ENCODE measurements around the gene TBC1D1.

GRCh38 chr4:38009421-38009820 is 118.5 kb downstream of the TBC1D1 start:
- TF ChIP-seq POLR2AphosphoS5 (IDR thresholded peaks at IDR 0.05; ENCODE audit: low read depth, low read length) = no peak
- no peak for TF ChIP-seq REST (IDR thresholded peaks at IDR 0.05; ENCODE audit: insufficient read depth in 1 of 2, low read depth in 2 of 2, low read length in 2 of 2)
